Caco-2 (cell line): ENCODE measurements around the gene ANKRD66. TPM values are rescaled to one million over a fixed set of nuclear protein-coding genes. Genes with fewer than 3 reads are reported as not detected.

Experiments
- BruUV-seq: library from RNA; stranded (reverse); fragments of 400-500 nt; replicated peaks from 2 replicates; lab custom pipeline; 2021; lab: Mats Ljungman, UMichigan
- CTCF ChIA-PET: fragments of 300-600 bp; sonication (Branson Sonifier 250); formaldehyde crosslinking; loops from one replicate; lab custom pipeline; 2022; ENCODE audit warnings: antibody characterized with exemption; lab: Charles Lee
- POLR2A ChIA-PET: fragments of 300-600 bp; sonication (Branson Sonifier 250); formaldehyde crosslinking; loops from one replicate; lab custom pipeline; 2022; ENCODE audit warnings: antibody characterized with exemption; lab: Charles Lee
- DNase-seq, 2 experiments: peaks; one replicate each; pipeline versions ENCODE4 v3.0.0 to v3.0.0-alpha.2; 2020 to 2022
- H3K27me3 ChIP-seq: replicated peaks from 2 replicates; pipeline ENCODE4 v1.6.0; 2011; ENCODE audit warnings: low read length; ENCODE audit not compliant: control insufficient read depth, insufficient read depth
- H3K36me3 ChIP-seq: 2 replicates; pipeline ENCODE4 v1.5.1; 2011; ENCODE audit warnings: low read length; ENCODE audit not compliant: control insufficient read depth, insufficient read depth
- H3K4me1 ChIP-seq: fragments of 250-450 bp; sonication (Bioruptor Pico); 2 replicates; pipeline ENCODE4 v1.5.1; 2020; ENCODE audit warnings: mild to moderate bottlenecking
- H3K4me3 ChIP-seq: 2 replicates; pipeline ENCODE4 v1.5.1; 2011; ENCODE audit warnings: low read depth, mild to moderate bottlenecking, control low read depth, low read length
- H3K9me3 ChIP-seq: fragments of 250-450 bp; sonication (Bioruptor Pico); 2 replicates; pipeline ENCODE4 v1.5.1; 2020; ENCODE audit warnings: mild to moderate bottlenecking, moderate library complexity
- H3K27ac Mint-ChIP-seq: one replicate; pipeline ENCODE4 v1.8.0; 2022; ENCODE audit warnings: mixed read lengths; ENCODE audit not compliant: unreplicated experiment
- H3K27me3 Mint-ChIP-seq: one replicate; pipeline ENCODE4 v1.8.0; 2022; ENCODE audit warnings: mixed read lengths; ENCODE audit not compliant: insufficient read depth, unreplicated experiment
- H3K36me3 Mint-ChIP-seq: one replicate; pipeline ENCODE4 v1.8.0; 2022; ENCODE audit warnings: mild to moderate bottlenecking, mixed read lengths; ENCODE audit not compliant: insufficient read depth, unreplicated experiment
- H3K4me1 Mint-ChIP-seq: one replicate; pipeline ENCODE4 v1.8.0; 2022; ENCODE audit warnings: low read depth, mixed read lengths; ENCODE audit not compliant: unreplicated experiment
- H3K4me3 Mint-ChIP-seq: one replicate; pipeline ENCODE4 v1.8.0; 2022; ENCODE audit warnings: mild to moderate bottlenecking, moderate library complexity, mixed read lengths; ENCODE audit not compliant: unreplicated experiment
- H3K9me3 Mint-ChIP-seq: one replicate; pipeline ENCODE4 v1.8.0; 2022; ENCODE audit warnings: mixed read lengths; ENCODE audit not compliant: unreplicated experiment
- CTCF ChIP-seq, 2 experiments: fragments of 200-600 bp in 1 of 2; IDR thresholded peaks; 1 replicate in 1 of 2; 2 replicates in 1 of 2; pipeline versions ENCODE4 v1.5.1 to v1.8.0; 2011 to 2022; ENCODE audit warnings: antibody characterized with exemption in 1 of 2, control low read depth in 1 of 2, inconsistent platforms in 1 of 2, low read depth in 1 of 2, low read length in 1 of 2, mild to moderate bottlenecking in 1 of 2, moderate library complexity in 1 of 2; ENCODE audit not compliant: insufficient read depth in 1 of 2, severe bottlenecking in 1 of 2, unreplicated experiment in 1 of 2
- intact Hi-C: fragments of 100-400 bp; cut with micrococcal nuclease; formaldehyde crosslinking; loops from one replicate; pipeline ENCODE4 v1.10.0; 2022; ENCODE audit not compliant: unreplicated experiment
- total RNA-seq: library from RNA; stranded (reverse); gene quantifications from 2 replicates; pipeline ENCODE4 v1.2.3, GENCODE V29; 2022

ANKRD66 gene
- total RNA-seq, 1 experiment from 2014 or later, result not detected

GRCh38 chr6:46793138-46793537 lies 46.4 kb downstream of the ANKRD66 start, which contains the start of gene MEP1A:
TSS of gene MEP1A (plus strand) at chr6:46793389. CDS start at chr6:46793399, 10 bp downstream.
- H3K9me3 ChIP-seq, result no peaks in the 10 kb centered on the region
- peak in 1 of 2 experiments; percentile 34 for DNase-seq
- BruUV-seq, result no TSS peak
- ChIA-PET POLR2A (no interaction called here), CTCF (no interaction called here)
- peaks cover 2% of the 10 kb centered on the region; the same call in 1 of the 2 replicates for H3K36me3 ChIP-seq
- peaks cover 54% of the 10 kb centered on the region for H3K4me1 ChIP-seq
- H3K36me3 Mint-ChIP-seq, result peaks cover 11% of the 10 kb centered on the region
- H3K27me3 Mint-ChIP-seq, result no peaks in the 10 kb centered on the region
- intact Hi-C loops, result loop anchor here (1.0 to 5.0 kb wide), 2 partner anchors 101 to 679 kb away; no protein-coding TSS in a partner anchor
- peaks cover 53% of the 10 kb centered on the region for H3K4me1 Mint-ChIP-seq
- H3K27ac Mint-ChIP-seq, result peak within 1 kb of the TSS; percentile 23
- no peak for TF ChIP-seq CTCF (IDR thresholded peaks at IDR 0.05; ENCODE audit: insufficient read depth in 1 of 2, low read depth in 1 of 2, low read length in 1 of 2, severe bottlenecking in 1 of 2, unreplicated experiment in 1 of 2)
- no peaks in the 10 kb centered on the region for H3K9me3 Mint-ChIP-seq
- H3K27me3 ChIP-seq, result no peaks in the 10 kb centered on the region
- H3K4me3 Mint-ChIP-seq, result peak within 1 kb of the TSS; percentile 63
- H3K4me3 ChIP-seq, result peak within 1 kb of the TSS; percentile 28

GRCh38 chr6:46794068-46794467 lies 47.3 kb downstream of the ANKRD66 start:
- POLR2A ChIA-PET, result no interaction called here
- TF ChIP-seq CTCF (IDR thresholded peaks at IDR 0.05; ENCODE audit: insufficient read depth in 1 of 2, low read depth in 1 of 2, low read length in 1 of 2, severe bottlenecking in 1 of 2, unreplicated experiment in 1 of 2), result no peak
- Histone ChIP-seq H3K4me3 (peak overlapping the region; percentile 28), H3K4me1 (peaks cover 52% of the 10 kb centered on the region), H3K9me3 (no peaks in the 10 kb centered on the region), H3K36me3 (peaks cover 2% of the 10 kb centered on the region; the same call in 1 of the 2 replicates), H3K27me3 (no peaks in the 10 kb centered on the region)
- DNase-seq, result no peak
- peak overlapping the region; percentile 23 for H3K27ac Mint-ChIP-seq
- no TSS peak for BruUV-seq
- H3K27me3 Mint-ChIP-seq, result no peaks in the 10 kb centered on the region
- H3K4me1 Mint-ChIP-seq, result peaks cover 52% of the 10 kb centered on the region
- intact Hi-C loops, result loop anchor here (5.0 kb wide), 1 partner anchor 678 kb away; no protein-coding TSS in a partner anchor
- no peaks in the 10 kb centered on the region for H3K9me3 Mint-ChIP-seq
- peaks cover 11% of the 10 kb centered on the region for H3K36me3 Mint-ChIP-seq
- CTCF ChIA-PET, result no interaction called here
- peak overlapping the region; percentile 63 for H3K4me3 Mint-ChIP-seq

DNA sequence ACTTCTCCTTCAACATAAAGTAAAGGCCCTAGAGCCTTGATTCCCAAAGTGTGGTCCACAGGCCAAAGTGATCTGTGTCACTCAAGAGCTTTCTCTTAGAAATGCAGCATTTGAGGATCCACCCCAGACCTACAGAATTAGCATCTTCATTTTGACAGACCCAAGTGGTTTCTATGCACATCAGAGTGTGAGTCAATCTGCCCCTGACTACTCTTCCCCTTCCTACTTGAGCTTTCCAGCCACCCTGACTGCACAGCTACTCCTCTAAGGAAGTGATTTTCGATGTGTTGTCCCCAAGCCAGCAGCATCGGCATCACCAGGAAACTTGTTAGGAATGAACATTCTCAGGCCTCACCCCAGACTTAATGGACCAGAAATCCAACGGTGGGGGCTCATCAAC lies 49.1 kb downstream of the ANKRD66 start:
- Histone ChIP-seq H3K9me3 (no peaks in the 10 kb centered on the region), H3K4me3 (no peak overlapping the region), H3K36me3 (peaks cover 2% of the 10 kb centered on the region; the same call in 1 of the 2 replicates), H3K4me1 (peaks cover 37% of the 10 kb centered on the region), H3K27me3 (no peaks in the 10 kb centered on the region)
- CTCF ChIA-PET, result no interaction called here
- no peak for TF ChIP-seq CTCF (IDR thresholded peaks at IDR 0.05; ENCODE audit: insufficient read depth in 1 of 2, low read depth in 1 of 2, low read length in 1 of 2, severe bottlenecking in 1 of 2, unreplicated experiment in 1 of 2)
- BruUV-seq, result no TSS peak
- Mint-ChIP-seq H3K9me3 (no peaks in the 10 kb centered on the region), H3K27me3 (no peaks in the 10 kb centered on the region), H3K27ac (no peak overlapping the region), H3K4me1 (peaks cover 37% of the 10 kb centered on the region), H3K4me3 (no peak overlapping the region), H3K36me3 (peaks cover 11% of the 10 kb centered on the region)
- no peak for DNase-seq
- POLR2A ChIA-PET, result no interaction called here
- intact Hi-C loops, result no loop called here
